MG63 (cell line): ENCODE results near the gene RBM47. TPM values are rescaled to one million over a fixed set of nuclear protein-coding genes. Genes with fewer than 3 reads are reported as not detected.
"Not testable (repeated sequence)": the region's sequence is repeated elsewhere in the genome, so short reads cannot be mapped to it uniquely, and the experiment has no call there.

Source experiments
- DNase-seq: peaks from one replicate; pipeline ENCODE4 v3.0.0-alpha.2; 2020
- H3K27me3 ChIP-seq: fragments of 250-450 bp; sonication (Bioruptor Pico); 2 replicates; pipeline ENCODE4 v1.5.1; 2020; ENCODE audit warnings: mild to moderate bottlenecking, moderate library complexity
- H3K36me3 ChIP-seq: fragments of 250-450 bp; sonication (Bioruptor Pico); 2 replicates; pipeline ENCODE4 v1.5.1; 2020; ENCODE audit warnings: mild to moderate bottlenecking, moderate library complexity
- H3K4me3 ChIP-seq: fragments of 250-450 bp; sonication (Bioruptor Pico); 2 replicates; pipeline ENCODE4 v1.5.1; 2020; ENCODE audit warnings: mild to moderate bottlenecking, moderate library complexity
- H3K9me3 ChIP-seq: fragments of 250-450 bp; sonication (Bioruptor Pico); 2 replicates; pipeline ENCODE4 v1.5.1; 2020; ENCODE audit warnings: mild to moderate bottlenecking, moderate library complexity
- total RNA-seq: library from RNA; depleted of rRNA; stranded (reverse); fragments of >200 nt; shearing (Covaris generic); gene quantifications from 2 replicates; pipeline ENCODE4 v1.2.3, GENCODE V29; 2014; ENCODE audit warnings: low replicate concordance

Gene RBM47
- total RNA-seq, 1 experiment from 2014 or later = 0.66 TPM

GRCh38 chr4:40559585-40560465 is 69.8 kb downstream of the RBM47 start:
- Histone ChIP-seq H3K27me3 (no peaks in the 10 kb centered on the region), H3K9me3 (no peaks in the 10 kb centered on the region), H3K36me3 (no peaks in the 10 kb centered on the region), H3K4me3 (no peak overlapping the region)
- no peak for DNase-seq

- Histone ChIP-seq H3K4me3 (no peak overlapping the region), H3K27me3 (no peaks in the 10 kb centered on the region), H3K36me3 (no peaks in the 10 kb centered on the region), H3K9me3 (no peaks in the 10 kb centered on the region)
- DNase-seq = no peak
Observed at GRCh38 chr4:40557736-40558135, 71.9 kb downstream of the RBM47 start.

DNA sequence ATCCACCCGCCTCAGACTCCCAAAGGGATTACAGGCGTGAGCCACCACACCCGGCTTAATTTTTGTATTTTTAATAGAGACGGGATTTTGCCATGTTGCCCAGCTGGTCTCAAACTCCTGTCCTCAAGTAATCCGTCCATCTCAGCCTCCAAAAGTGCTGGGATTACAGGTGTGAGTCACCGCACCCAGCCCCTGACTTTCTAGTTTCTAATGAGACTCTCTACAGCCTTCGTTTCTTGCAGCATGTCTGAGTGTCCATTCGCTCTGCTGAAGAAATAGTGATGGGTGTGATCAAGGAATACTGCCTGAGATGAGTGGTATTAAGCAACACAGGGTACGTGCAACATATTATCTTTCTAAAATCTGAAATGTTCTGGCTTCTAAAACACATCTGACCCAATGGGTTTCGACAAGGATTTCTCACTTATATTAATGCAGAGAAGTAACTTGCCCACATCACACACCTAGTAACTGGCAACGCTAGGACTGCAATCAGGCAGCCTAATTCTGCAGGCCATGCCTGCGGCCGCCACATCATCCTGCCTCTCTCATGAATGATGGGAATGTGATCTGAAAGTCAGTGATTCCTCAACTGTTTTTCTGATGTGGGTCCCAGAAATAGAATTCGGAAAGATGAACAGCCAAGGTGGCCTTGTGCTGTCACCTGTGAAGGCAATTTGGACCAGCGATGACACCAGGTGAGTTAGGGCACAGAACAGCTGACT is 74.3 kb downstream of the RBM47 start:
- no peaks in the 10 kb centered on the region for H3K36me3 ChIP-seq
- no peaks in the 10 kb centered on the region for H3K27me3 ChIP-seq
- H3K4me3 ChIP-seq = no peak overlapping the region
- DNase-seq = no peak
- no peaks in the 10 kb centered on the region for H3K9me3 ChIP-seq

DNA sequence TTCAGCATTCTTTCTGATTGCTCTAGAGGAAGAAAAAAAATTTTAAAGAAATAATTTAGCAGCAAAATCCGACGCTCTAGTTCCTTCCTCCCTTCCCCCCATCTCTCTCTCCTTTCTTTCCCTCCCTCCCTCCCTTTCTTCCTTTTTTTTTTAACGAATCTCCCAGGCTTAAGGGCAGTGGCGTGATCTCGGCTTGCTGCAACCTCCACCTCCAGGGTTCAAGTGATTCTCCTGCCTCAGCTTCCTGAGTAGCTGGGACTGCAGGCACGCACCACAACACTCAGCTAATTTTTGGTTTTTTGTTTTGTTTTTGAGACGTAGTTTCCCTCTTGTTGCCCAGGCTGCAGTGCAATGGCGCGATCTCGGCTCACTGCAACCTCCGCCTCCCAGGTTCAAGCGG is 75.0 kb downstream of the RBM47 start:
- H3K27me3 ChIP-seq, H3K4me3 ChIP-seq, H3K36me3 ChIP-seq: not testable (repeated sequence)

GRCh38 chr4:40553995-40554394 is 75.7 kb downstream of the RBM47 start:
- H3K4me3 ChIP-seq = no peak overlapping the region
- no peaks in the 10 kb centered on the region for H3K36me3 ChIP-seq
- H3K9me3 ChIP-seq = no peaks in the 10 kb centered on the region
- H3K27me3 ChIP-seq = no peaks in the 10 kb centered on the region
- DNase-seq = no peak

More for the DNA sequence above, 75.0 kb downstream of the RBM47 start:
- not testable (repeated sequence) for H3K9me3 ChIP-seq, DNase-seq

DNA sequence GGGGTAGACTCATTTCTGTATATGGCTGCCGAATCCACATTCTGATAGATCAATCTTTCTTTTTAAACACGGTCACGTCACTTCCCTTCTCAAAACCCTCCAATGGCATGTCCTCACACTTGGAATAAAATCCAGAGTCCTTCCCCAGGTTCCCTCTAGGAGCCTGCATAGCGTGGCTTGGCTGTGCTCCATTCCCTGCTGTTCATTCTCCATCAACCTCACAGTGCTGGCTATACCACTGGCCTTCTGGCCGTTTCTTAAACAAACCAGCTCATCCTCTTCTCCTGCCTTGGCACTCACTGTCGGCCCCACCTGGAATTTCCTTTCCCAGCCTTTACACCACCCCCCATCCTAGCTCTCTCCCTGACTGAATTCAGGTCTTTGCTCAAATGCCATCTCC is 77.1 kb downstream of the RBM47 start:
- DNase-seq = peak; percentile 56
- Histone ChIP-seq H3K4me3 (no peak overlapping the region), H3K36me3 (no peaks in the 10 kb centered on the region), H3K27me3 (no peaks in the 10 kb centered on the region), H3K9me3 (no peaks in the 10 kb centered on the region)

GRCh38 chr4:40551568-40552136 is 78.0 kb downstream of the RBM47 start:
- not testable (repeated sequence) for H3K27me3 ChIP-seq, H3K36me3 ChIP-seq, H3K9me3 ChIP-seq
- H3K4me3 ChIP-seq = peak overlapping the region; percentile 26
- DNase-seq = peak; percentile 34

DNA sequence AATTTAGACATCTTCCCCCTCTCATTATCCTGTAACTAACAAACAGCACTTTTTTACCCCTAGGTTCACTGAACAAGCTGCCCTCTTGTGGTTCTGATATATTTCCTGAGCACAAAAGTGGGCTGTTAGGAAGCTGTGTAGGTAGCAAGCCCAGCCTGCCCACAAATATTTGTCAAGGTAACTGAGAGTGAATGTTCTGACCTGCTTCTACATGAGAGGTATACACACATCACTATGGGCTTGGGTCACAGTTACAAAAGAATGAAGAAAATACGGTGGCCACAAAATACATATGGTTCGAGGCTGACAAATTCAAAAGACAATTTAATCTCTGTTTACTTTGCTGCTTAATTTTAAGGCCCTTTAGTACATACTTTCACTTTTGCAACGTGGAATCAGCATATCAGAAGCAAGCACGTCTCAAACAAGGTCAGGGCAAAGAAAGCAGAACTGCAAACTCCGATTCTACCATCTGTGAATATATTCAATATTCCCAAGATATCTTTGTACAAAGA is 78.7 kb downstream of the RBM47 start:
- Histone ChIP-seq H3K36me3 (no peaks in the 10 kb centered on the region), H3K9me3 (no peaks in the 10 kb centered on the region), H3K27me3 (no peaks in the 10 kb centered on the region), H3K4me3 (peak overlapping the region; percentile 26)
- DNase-seq = no peak

DNA sequence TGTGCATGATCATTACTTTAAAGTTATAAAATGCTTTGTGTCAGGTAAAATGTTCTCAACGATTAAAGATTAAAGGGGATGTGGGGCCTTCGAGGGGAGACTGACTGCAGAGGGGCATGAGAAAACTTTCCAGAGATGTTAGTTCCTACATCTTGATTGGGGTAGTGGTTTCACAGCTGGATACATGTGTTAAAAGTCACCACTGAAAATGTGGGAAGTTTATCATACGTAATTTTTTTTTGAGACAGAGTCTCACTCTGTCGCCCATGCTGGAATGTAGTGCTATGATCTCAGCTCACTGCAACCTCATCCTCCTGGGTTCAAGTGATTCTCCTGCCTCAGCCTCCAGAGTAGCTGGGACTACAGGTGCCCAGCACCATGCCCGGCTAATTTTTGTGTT is 79.5 kb downstream of the RBM47 start:
- Histone ChIP-seq H3K36me3 (no peaks in the 10 kb centered on the region), H3K9me3 (no peaks in the 10 kb centered on the region), H3K4me3 (no peak overlapping the region), H3K27me3 (no peaks in the 10 kb centered on the region)
- DNase-seq = no peak

DNA sequence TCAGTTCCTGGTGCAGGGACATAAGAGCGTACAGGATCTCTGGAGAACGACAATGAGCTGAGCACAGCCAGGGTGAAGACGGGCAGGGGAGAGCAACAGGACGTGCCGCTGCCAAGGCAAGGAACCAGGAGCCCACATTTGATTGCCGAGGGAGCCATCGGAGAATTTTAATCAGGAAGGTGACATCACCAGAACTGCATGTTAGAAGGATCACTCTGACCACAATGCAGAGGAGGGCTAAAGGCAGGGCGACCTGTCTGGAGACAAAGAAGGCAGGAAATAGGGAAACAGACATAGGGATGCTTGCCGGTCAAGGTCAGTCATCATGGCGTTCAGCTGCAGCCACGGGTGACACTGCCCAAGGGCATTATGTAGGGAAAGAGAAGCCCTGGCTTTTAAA is 81.4 kb downstream of the RBM47 start:
- H3K27me3 ChIP-seq = no peaks in the 10 kb centered on the region
- no peaks in the 10 kb centered on the region for H3K36me3 ChIP-seq
- no peak overlapping the region for H3K4me3 ChIP-seq
- DNase-seq = peak; percentile 5
- H3K9me3 ChIP-seq = no peaks in the 10 kb centered on the region

- Histone ChIP-seq H3K9me3 (no peaks in the 10 kb centered on the region), H3K36me3 (no peaks in the 10 kb centered on the region), H3K27me3 (no peaks in the 10 kb centered on the region), H3K4me3 (no peak overlapping the region)
- DNase-seq = no peak
Observed at GRCh38 chr4:40547789-40548132, 81.9 kb downstream of the RBM47 start.

GRCh38 chr4:40546969-40547788 is 82.5 kb downstream of the RBM47 start:
- DNase-seq = no peak
- no peak overlapping the region for H3K4me3 ChIP-seq
- no peaks in the 10 kb centered on the region for H3K36me3 ChIP-seq
- H3K27me3 ChIP-seq = no peaks in the 10 kb centered on the region
- no peaks in the 10 kb centered on the region for H3K9me3 ChIP-seq

DNA sequence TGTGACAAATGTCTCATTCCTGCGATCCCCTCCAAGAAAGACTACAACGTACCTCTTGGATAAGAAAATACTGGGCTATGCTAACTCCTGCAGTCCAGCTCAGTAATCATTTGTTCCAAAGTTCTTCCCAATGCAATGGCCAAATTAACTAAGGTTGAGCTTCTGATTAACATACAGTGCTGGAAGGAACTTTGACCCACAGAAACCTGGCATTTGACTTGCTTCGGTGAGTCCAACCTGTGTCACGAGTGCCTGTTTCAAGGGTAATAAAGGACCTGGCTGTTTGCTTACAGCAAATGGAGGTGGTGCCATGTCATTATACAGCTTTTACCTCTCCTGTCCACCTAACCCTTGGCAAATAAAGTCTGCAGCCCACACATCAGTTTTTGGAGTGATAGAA is 83.2 kb downstream of the RBM47 start:
- no peak for DNase-seq
- H3K27me3 ChIP-seq = no peaks in the 10 kb centered on the region
- H3K9me3 ChIP-seq = no peaks in the 10 kb centered on the region
- no peak overlapping the region for H3K4me3 ChIP-seq
- no peaks in the 10 kb centered on the region for H3K36me3 ChIP-seq

GRCh38 chr4:40545487-40545886 is 84.2 kb downstream of the RBM47 start:
- H3K4me3 ChIP-seq, H3K9me3 ChIP-seq, H3K36me3 ChIP-seq, H3K27me3 ChIP-seq, DNase-seq: not testable (repeated sequence)

DNA sequence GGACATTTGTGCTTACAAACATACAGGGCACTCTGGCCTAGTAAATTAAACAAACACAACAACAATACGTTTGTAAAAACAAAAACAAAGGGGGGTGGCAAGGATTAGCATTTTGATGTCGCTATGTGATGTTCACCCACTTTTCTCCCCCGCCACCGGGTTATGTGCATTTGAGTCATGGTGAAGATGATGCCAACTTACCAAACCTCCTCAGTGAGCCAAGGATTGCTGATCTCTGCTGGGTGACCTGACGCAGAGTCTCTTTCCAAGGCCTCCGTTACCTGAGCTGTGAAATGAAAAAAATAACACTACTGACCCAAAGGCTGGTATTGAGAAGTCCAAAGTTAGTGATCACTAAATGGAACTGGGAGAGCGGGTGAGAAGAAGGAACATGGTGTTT is 85.4 kb downstream of the RBM47 start:
- no peaks in the 10 kb centered on the region for H3K36me3 ChIP-seq
- no peak for DNase-seq
- H3K4me3 ChIP-seq = no peak overlapping the region
- no peaks in the 10 kb centered on the region for H3K27me3 ChIP-seq
- no peaks in the 10 kb centered on the region for H3K9me3 ChIP-seq

DNA sequence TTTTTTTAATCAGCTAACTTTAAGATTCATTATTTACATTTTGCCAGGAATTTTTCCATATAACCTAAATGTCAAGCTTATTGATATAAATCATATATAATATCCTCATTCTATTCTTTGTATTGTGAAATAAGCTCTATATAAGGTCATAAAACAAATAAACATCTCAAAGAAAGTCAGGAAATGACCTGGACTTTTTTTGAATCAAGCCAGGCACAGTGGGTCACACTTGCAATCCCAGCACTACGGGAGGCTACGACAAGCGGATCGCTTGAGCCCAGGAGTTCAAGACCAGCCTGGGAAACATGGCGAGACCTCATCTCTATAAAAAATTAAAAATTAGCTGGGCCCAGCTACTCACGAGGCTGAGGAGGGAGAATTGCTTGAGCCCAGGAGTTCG is 88.9 kb downstream of the RBM47 start:
- no peaks in the 10 kb centered on the region for H3K36me3 ChIP-seq
- DNase-seq = no peak
- H3K4me3 ChIP-seq = no peak overlapping the region
- no peaks in the 10 kb centered on the region for H3K27me3 ChIP-seq
- H3K9me3 ChIP-seq = no peaks in the 10 kb centered on the region

GRCh38 chr4:40536032-40536431 is 93.6 kb downstream of the RBM47 start:
- no peaks in the 10 kb centered on the region for H3K27me3 ChIP-seq
- no peak overlapping the region for H3K4me3 ChIP-seq
- DNase-seq = no peak
- H3K36me3 ChIP-seq = no peaks in the 10 kb centered on the region
- H3K9me3 ChIP-seq = no peaks in the 10 kb centered on the region
